IMR-90 (cell line): Measurements from ENCODE around the gene PRKD3.

Experiments
- BHLHE40 ChIP-seq: fragments of 150-350 bp; IDR thresholded peaks from 2 replicates; pipeline ENCODE4 v1.6.1; 2016; ENCODE audit warnings: mild to moderate bottlenecking, low read depth, low read length
- CEBPB ChIP-seq: IDR thresholded peaks from 2 replicates; pipeline ENCODE4 v1.6.1; 2012; ENCODE audit warnings: low read depth, low read length, improper control_type of control experiment
- CHD1 ChIP-seq: IDR thresholded peaks from 2 replicates; pipeline ENCODE4 v1.6.1; 2012; ENCODE audit warnings: low read depth, low read length, improper control_type of control experiment
- CTCF ChIP-seq: conservative IDR thresholded peaks from 2 replicates; pipeline ENCODE4 v1.5.1; 2012; ENCODE audit warnings: mild to moderate bottlenecking, low read depth, low read length, improper control_type of control experiment
- MXI1 ChIP-seq: IDR thresholded peaks from 2 replicates; pipeline ENCODE4 v1.6.1; 2012; ENCODE audit warnings: low read depth, mild to moderate bottlenecking, low read length, moderate library complexity, borderline replicate concordance
- POLR2A ChIP-seq: IDR thresholded peaks from 2 replicates; pipeline ENCODE4 v1.6.1; 2012; ENCODE audit warnings: mild to moderate bottlenecking, low read depth, low read length
- RCOR1 ChIP-seq: IDR thresholded peaks from 2 replicates; pipeline ENCODE4 v1.6.1; 2012; ENCODE audit warnings: mild to moderate bottlenecking, low read length, improper control_type of control experiment; ENCODE audit not compliant: insufficient replicate concordance
- SMC3 ChIP-seq: fragments of 150-350 bp; IDR thresholded peaks from 2 replicates; pipeline ENCODE4 v1.6.1; 2016; ENCODE audit warnings: low read depth, mild to moderate bottlenecking, antibody characterized with exemption, low read length, moderate library complexity
- USF2 ChIP-seq: fragments of 150-350 bp; IDR thresholded peaks from 2 replicates; pipeline ENCODE4 v1.6.1; 2017; ENCODE audit warnings: mild to moderate bottlenecking, antibody characterized with exemption, low read length, low read depth

GRCh38 chr2:37283207-37283606 is 41.4 kb downstream of the PRKD3 start:
- TF ChIP-seq CEBPB = no peak
- TF ChIP-seq CTCF = no peak
- no peak for TF ChIP-seq POLR2A
- TF ChIP-seq CHD1 = no peak
- no peak for TF ChIP-seq RCOR1
- TF ChIP-seq SMC3 = no peak
- TF ChIP-seq MXI1 = no peak
- TF ChIP-seq USF2 = no peak
- no peak for TF ChIP-seq BHLHE40
